Measurements from ENCODE around the gene SCYL1. TPM values are rescaled to one million over a fixed set of nuclear protein-coding genes. Genes with fewer than 3 reads are reported as not detected.

SCYL1 gene
- total and polyA plus RNA-seq, 7 donors = 57.3 to 100 (median 67.1) TPM

DNA sequence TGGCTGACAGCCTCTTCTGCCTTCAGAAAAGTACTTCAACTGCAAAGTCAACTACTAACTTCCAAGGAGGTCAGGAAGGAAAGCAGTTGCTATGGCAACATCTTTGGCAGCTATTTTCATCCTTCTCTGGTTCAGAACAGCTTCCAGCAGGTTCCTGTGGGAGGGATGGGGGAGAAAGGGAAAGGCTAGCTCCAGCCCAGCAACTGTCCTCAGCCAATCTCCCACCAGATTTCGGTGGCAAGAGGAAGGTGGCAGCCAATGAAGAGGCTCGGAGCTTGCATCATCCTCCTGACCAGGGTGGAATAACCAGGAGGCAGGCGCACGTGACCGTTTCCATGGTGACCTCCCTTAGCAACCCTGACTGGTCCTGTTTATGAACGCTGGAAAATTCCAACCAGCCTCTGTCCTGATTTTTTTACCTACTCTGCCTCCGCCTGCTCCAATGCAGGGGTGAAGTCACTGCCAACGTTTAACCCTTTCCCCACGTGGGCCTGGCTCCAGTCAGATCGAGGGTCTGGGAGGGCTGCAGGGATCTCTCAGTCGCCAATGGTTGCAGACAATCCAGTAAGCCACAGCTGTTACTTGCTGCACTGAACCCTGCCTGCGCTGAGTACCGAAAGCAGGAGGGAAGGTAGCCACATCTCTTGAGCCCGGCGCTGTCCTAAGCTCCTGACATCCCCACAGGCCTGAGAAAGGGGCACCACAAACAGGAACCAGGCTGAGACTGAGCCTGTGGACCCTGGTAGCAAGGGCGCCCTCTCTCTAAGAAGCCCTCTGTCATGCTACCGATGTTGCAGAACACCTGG lies 37.2 kb upstream of the SCYL1 start:
- H3K4me3 ChIP-seq = peak overlapping the region in 3 of 4 donors; percentile 17 to 32 (median 19)
- peak; percentile 100 for DNase-seq
- no peaks in the 10 kb centered on the region for H3K9me3 ChIP-seq
- H3K4me1 ChIP-seq = peaks cover 4 to 91% (median 86%) of the 10 kb centered on the region in 4 donors
- H3K27ac ChIP-seq = peak overlapping the region; percentile 92 to 100 (median 97)
- H3K36me3 ChIP-seq = no peaks in the 10 kb centered on the region
- intact Hi-C loops (cut with DNase I) = no loop called here
- TF ChIP-seq EP300 (IDR thresholded peaks at IDR 0.05) = peak in 3 of 4 donors; percentile 27 to 98 (median 66)
- no peak for TF ChIP-seq POLR2A (IDR thresholded peaks at IDR 0.05)
- peak; percentile 51 to 91 (median 66) for TF ChIP-seq POLR2AphosphoS5 (IDR thresholded peaks at IDR 0.05)
- H3K27me3 ChIP-seq = no peaks in the 10 kb centered on the region
- WGBS, 2 donors = 5 to 15% methylated on average over 17 of the region's 17 CpGs

GRCh38 chr11:65488273-65489034 lies 36.4 kb upstream of the SCYL1 start:
- Histone ChIP-seq H3K36me3 (no peaks in the 10 kb centered on the region), H3K4me3 (peak overlapping the region in 3 of 4 donors; percentile 17 to 32 (median 19)), H3K27me3 (no peaks in the 10 kb centered on the region), H3K9me3 (no peaks in the 10 kb centered on the region), H3K4me1 (peaks cover 4 to 92% (median 90%) of the 10 kb centered on the region in 4 donors), H3K27ac (peak overlapping the region; percentile 92 to 100 (median 97))
- peak; percentile 88 for DNase-seq
- 16 to 44% methylated on average over 10 of the region's 10 CpGs for WGBS, 2 donors
- TF ChIP-seq POLR2AphosphoS5 (IDR thresholded peaks at IDR 0.05) (peak in 2 of 4 donors; percentile 19 to 40), POLR2A (IDR thresholded peaks at IDR 0.05) (no peak), EP300 (IDR thresholded peaks at IDR 0.05) (peak in 2 of 4 donors; percentile 53 to 75)
- intact Hi-C loops (cut with DNase I) = no loop called here

- Histone ChIP-seq H3K4me1 (peaks cover 4 to 94% (median 93%) of the 10 kb centered on the region in 4 donors), H3K27me3 (no peaks in the 10 kb centered on the region), H3K9me3 (no peaks in the 10 kb centered on the region), H3K36me3 (no peaks in the 10 kb centered on the region), H3K27ac (peak overlapping the region; percentile 92 to 100 (median 97)), H3K4me3 (no peak overlapping the region)
- intact Hi-C loops (cut with DNase I) = no loop called here
- peak in 2 of 4 donors; percentile 59 to 80 for TF ChIP-seq EP300 (IDR thresholded peaks at IDR 0.05)
- TF ChIP-seq CTCF (IDR thresholded peaks at IDR 0.05) = no peak
- TF ChIP-seq POLR2A (IDR thresholded peaks at IDR 0.05) = no peak
- TF ChIP-seq POLR2AphosphoS5 (IDR thresholded peaks at IDR 0.05) = peak; percentile 49 to 74 (median 66)
- WGBS, 2 donors = 69 to 72% methylated on average over 10 of the region's 10 CpGs
- peak; percentile 89 for DNase-seq
Measured at GRCh38 chr11:65489035-65489705, 35.7 kb upstream of the SCYL1 start.

DNA sequence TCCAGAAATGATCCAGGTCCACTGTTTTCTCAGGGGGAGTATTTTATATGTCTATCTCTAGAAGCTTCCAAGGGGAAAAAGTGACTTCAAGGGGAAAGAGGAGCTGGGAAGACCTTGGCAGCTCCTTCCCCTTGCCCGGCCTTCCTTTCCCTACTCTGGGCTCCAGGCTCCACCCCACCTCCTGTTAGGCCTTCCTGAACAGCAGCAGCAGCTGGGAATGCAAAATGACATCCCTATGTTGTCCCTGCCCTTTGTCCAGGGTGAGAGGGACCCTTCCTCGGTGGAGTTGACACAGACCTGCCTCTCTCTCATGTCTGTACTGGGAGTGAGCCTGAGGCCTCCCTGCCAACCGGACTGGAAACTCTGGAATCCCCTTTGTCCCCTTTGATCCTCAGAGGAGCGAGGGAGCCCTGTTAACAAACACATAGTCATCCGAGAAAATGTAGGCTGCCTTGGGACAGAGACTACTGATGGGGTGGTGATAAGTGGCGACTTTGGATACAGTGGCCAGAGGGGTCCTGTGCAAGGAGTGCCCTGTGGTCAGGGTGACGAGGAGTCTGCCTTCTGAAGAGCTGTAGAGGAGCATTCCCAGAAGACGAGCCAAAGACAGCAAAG lies 35.1 kb upstream of the SCYL1 start:
- TF ChIP-seq POLR2A (IDR thresholded peaks at IDR 0.05) (no peak), EP300 (IDR thresholded peaks at IDR 0.05) (no peak), CTCF (IDR thresholded peaks at IDR 0.05) (no peak), POLR2AphosphoS5 (IDR thresholded peaks at IDR 0.05) (no peak)
- WGBS, 2 donors = 38 to 65% methylated on average over 8 of the region's 8 CpGs
- intact Hi-C loops (cut with DNase I) = no loop called here
- Histone ChIP-seq H3K9me3 (no peaks in the 10 kb centered on the region), H3K27me3 (no peaks in the 10 kb centered on the region), H3K4me1 (peaks cover 4 to 97% (median 96%) of the 10 kb centered on the region in 4 donors), H3K36me3 (no peaks in the 10 kb centered on the region), H3K4me3 (no peak overlapping the region), H3K27ac (peak overlapping the region; percentile 92 to 100 (median 97))
- peak; percentile 87 for DNase-seq

DNA sequence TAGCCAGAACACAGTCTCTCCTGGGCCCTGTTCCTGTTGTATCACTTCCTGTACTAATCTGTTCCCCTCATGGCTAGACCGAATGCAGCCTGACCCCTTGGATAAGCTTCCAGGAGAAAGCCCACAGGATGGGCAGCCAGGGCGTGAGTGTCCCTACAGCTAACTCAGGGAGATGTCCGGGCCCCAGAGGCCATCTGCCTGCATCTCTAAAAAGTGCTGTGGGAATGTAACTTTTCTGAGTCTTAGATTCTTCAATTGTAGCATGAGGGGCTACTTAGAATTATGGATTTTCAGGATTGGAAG lies 33.8 kb upstream of the SCYL1 start:
- intact Hi-C loops (cut with DNase I) = no loop called here
- TF ChIP-seq POLR2A (IDR thresholded peaks at IDR 0.05) (no peak), POLR2AphosphoS5 (IDR thresholded peaks at IDR 0.05) (no peak), EP300 (IDR thresholded peaks at IDR 0.05) (no peak), CTCF (IDR thresholded peaks at IDR 0.05) (no peak)
- 62 to 79% methylated on average over 3 of the region's 3 CpGs for WGBS, 2 donors
- H3K4me3 ChIP-seq = no peak overlapping the region
- no peaks in the 10 kb centered on the region for H3K27me3 ChIP-seq
- H3K4me1 ChIP-seq = peaks cover 4 to 97% (median 96%) of the 10 kb centered on the region in 4 donors
- no peaks in the 10 kb centered on the region for H3K9me3 ChIP-seq
- DNase-seq = peak; percentile 64
- peak overlapping the region; percentile 92 to 100 (median 97) for H3K27ac ChIP-seq
- no peaks in the 10 kb centered on the region for H3K36me3 ChIP-seq
